Epithelial cell of proximal tubule (primary cell): ENCODE results near the gene ADNP. TPM values are rescaled to one million over a fixed set of nuclear protein-coding genes. Genes with fewer than 3 reads are reported as not detected.
A peak's percentile ranks its signal among the peaks of the same experiment; 100 is the strongest.

Source experiments
- DNase-seq: peaks from one replicate; pipeline ENCODE4 v3.0.0-alpha.2; 2011; ENCODE audit warnings: low read depth
- H3K4me3 ChIP-seq: 2 replicates; pipeline ENCODE4 v1.5.1; 2011; ENCODE audit warnings: low read depth, mild to moderate bottlenecking, low read length
- total RNA-seq: library from RNA; depleted of rRNA; stranded (reverse); fragments of >200 nt; gene quantifications from 2 replicates; pipeline ENCODE4 v1.2.3, GENCODE V29; 2015
- TF ChIP-seq, protein P1 (sequence below): conservative IDR thresholded peaks from 2 replicates; pipeline ENCODE4 v1.5.1; 2012; ENCODE audit warnings: low read depth, mild to moderate bottlenecking, low read length

ADNP gene
- total RNA-seq, 1 donor from 2014 or later = 19.0 TPM

DNA sequence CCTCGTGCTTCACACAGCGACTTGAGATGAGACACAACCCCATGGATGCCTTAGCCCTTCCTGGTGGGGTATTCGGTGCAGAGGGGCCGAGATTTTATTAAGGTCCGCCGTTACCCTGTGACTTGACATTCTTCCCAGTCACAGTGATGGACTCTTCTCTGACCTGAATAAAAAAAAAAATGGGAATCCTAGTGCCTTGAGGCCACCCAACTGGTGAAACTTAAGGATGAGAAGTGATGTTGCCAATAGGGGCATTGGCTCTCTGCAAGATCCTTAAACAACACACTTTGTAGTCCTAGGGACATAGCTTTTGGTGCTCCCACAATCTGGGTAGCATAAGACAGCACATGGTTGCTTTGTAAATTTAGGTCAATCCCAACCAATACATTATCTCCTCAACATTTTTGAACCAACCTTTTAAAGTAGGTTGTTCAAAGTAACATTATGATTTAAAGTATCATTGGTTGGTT lies 814 bp upstream of the ADNP start:
- DNase-seq = no peak
- TF ChIP-seq, protein P1, sequence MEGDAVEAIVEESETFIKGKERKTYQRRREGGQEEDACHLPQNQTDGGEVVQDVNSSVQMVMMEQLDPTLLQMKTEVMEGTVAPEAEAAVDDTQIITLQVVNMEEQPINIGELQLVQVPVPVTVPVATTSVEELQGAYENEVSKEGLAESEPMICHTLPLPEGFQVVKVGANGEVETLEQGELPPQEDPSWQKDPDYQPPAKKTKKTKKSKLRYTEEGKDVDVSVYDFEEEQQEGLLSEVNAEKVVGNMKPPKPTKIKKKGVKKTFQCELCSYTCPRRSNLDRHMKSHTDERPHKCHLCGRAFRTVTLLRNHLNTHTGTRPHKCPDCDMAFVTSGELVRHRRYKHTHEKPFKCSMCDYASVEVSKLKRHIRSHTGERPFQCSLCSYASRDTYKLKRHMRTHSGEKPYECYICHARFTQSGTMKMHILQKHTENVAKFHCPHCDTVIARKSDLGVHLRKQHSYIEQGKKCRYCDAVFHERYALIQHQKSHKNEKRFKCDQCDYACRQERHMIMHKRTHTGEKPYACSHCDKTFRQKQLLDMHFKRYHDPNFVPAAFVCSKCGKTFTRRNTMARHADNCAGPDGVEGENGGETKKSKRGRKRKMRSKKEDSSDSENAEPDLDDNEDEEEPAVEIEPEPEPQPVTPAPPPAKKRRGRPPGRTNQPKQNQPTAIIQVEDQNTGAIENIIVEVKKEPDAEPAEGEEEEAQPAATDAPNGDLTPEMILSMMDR = no peak
- H3K4me3 ChIP-seq = peak overlapping the region; percentile 57

DNA sequence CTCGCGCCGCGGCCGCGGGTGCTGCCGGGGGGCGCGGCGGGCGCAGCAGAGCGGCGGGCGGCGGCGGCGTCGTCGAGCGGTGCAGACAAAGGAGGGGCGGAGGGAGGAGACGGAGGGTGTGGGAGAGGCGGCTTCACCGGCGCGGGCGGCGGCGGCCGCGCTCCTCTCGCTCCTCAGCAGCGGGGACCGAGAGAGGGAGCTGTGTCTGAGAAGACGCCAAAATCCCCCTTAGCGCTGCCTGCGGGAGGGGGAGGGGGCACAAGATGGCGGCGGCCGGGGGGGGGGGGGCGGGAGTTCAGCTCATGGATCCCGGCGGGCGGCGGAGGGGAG lies 296 bp downstream of the ADNP start:
- H3K4me3 ChIP-seq = peak overlapping the region; percentile 57
- TF ChIP-seq, protein P1 = no peak
- DNase-seq = no peak

DNA sequence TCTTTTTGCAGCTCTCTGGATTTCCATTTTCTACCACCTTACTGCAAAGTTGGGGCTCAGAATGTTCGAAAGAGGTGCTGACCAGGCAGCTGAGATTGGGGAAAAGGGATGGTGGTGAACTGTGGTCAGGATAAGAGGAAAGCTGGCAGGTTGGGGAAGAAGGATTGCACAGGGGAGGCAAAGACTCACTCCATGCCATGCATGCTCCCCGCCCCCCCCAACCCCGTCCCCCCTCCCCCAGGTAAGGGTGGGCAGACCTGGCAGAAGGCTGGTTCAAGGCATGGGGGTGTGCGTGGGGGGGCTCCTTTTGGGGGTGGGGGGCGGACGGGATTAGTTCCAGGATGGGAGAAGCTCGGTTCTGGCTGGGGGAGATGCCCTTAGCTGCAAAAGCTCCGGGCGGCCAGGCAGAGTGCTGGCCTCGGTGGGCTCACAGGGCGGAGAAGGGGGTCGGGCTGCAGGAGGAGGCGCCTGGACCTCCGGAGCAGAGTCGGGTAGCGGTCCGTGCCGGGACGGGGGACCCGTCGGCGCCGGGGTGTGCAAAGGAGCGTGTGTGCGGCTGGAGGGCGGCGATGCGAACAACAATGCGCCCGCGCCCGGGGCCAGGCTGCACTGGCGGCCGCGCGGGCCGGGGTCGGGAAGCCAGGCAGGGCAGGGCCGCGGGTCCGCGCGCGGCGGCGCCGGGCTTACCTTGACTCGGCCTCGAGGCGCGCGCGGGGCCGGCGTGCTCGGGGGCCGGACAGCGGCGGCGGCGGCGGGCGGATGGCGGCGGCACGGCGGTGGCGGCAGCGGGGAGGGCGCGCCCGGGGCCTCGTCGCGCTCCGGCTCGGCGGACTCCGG lies 880 bp downstream of the ADNP start:
- no peak for DNase-seq
- H3K4me3 ChIP-seq = peak overlapping the region; percentile 78
- TF ChIP-seq, protein P1 = no peak

DNA sequence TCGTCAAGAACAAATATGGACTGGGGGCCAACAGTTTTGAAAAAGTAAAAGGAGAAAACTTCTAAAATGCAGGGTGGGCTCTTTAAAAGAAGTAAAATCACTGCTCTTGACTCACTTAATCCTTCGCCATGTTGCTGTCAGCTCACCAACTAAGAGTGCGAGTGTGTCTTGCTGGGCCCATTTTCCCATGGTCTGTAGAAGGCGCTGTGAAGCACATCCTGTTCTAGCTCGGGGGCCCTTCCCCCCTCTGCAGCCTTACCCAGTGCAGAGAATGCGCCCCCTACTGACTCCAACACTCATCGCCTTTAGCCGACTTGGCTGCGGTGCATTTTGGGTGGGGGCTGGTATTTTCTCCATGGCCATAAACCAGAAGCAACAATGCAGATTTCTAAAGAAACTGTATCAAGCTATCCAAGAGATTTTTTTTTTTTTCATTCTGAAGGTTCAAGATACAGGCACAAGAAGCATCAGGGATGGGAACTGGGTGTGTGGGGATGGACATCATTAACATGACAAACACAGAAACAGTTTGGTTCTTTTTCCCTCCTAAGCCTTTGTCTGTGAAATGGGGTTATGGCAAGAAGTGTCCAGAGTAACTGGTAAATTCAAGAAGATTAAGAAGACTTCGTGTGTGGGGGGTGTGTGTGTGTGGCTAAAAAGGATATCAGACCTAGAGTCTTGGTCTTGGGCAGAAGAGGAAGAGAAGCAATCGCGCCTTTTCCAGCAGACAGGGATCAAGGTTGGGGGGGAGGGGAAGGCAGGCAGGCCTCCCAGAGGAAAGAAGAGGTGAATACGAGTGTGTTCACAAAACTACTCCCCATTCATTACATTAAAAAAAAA lies 1.7 kb downstream of the ADNP start:
- peak; percentile 75 for DNase-seq
- TF ChIP-seq, protein P1 = peak; percentile 100
- H3K4me3 ChIP-seq = peak overlapping the region; percentile 78

DNA sequence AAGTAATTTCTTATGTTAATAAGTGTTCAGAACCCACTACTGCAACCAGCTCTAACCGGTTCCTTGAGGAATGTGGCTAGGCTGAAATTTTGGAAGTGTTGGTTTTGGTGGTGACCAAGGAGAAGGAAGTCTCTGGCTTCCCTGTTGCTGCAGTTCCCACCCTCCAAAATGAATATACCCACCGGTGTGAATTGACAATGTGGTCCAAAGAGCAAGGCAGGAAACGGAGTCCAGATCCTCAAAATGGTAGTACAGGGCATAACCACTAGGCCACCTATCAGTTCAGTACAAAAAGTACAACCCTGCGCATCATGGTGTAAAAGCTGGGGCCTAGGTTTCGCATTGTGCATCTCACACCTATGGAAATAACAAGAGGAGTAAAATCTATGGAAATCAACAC lies 2.8 kb downstream of the ADNP start:
- TF ChIP-seq, protein P1 = peak; percentile 23
- H3K4me3 ChIP-seq = peak overlapping the region; percentile 78
- no peak for DNase-seq

DNA sequence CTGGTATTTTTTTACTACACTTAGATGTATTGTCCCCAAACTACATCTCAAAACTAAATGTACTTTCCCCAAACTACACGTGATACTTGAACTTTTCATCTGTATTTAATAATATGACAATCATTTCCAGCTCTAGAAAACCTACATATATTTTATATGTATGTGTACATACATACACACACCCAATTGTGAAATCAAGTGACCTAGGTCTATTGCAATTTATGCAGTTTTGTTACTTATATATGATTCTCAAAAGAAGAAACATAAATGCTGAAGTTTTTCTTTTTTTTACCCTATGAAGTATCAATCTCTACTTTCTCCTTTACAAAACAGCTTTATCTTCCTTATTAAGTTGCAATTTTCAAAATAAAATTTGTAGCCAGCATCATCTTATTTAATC lies 4.7 kb downstream of the ADNP start:
- TF ChIP-seq, protein P1 = no peak
- H3K4me3 ChIP-seq = no peak overlapping the region
- DNase-seq = no peak
